OCI-LY3 (cell line): ENCODE results near the gene CLEC16A.

ENCODE experiments used
- H2AFZ ChIP-seq: fragments of 200-600, 300-600 bp; shearing (Covaris generic); 2 replicates; pipeline ENCODE4 v1.6.0; 2014; ENCODE audit warnings: antibody characterized with exemption, low read depth, low read length
- H3K27ac ChIP-seq: fragments of 200-600, 300-600 bp; sonication (generic); 2 replicates; pipeline ENCODE4 v1.5.1; 2014; ENCODE audit warnings: mild to moderate bottlenecking, low read length, moderate library complexity, mixed read lengths
- H3K27me3 ChIP-seq: fragments of 200-600, 300-600 bp; sonication (generic); 2 replicates; pipeline ENCODE4 v1.6.1; 2014; ENCODE audit warnings: low read depth, low read length, mixed read lengths
- H3K36me3 ChIP-seq: fragments of 200-600, 300-600 bp; sonication (generic); replicated peaks from 2 replicates; pipeline ENCODE3; 2014; ENCODE audit warnings: low read depth, low read length, mixed read lengths
- H3K4me1 ChIP-seq: fragments of 300-600, 200-600 bp; sonication (generic); 2 replicates; pipeline ENCODE4 v1.6.1; 2014; ENCODE audit warnings: low read length, mixed read lengths
- H3K4me2 ChIP-seq: fragments of 200-600, 300-600 bp; sonication (generic); 2 replicates; pipeline ENCODE4 v1.6.1; 2014; ENCODE audit warnings: low read length, mixed read lengths
- H3K4me3 ChIP-seq: fragments of 300-600, 200-600 bp; sonication (generic); 2 replicates; pipeline ENCODE4 v1.5.1; 2014; ENCODE audit warnings: antibody characterized with exemption, mild to moderate bottlenecking, low read length, moderate library complexity
- H3K79me2 ChIP-seq: fragments of 300-600, 200-600 bp; shearing (Covaris generic); 2 replicates; pipeline ENCODE4 v1.6.1; 2014; ENCODE audit warnings: mild to moderate bottlenecking, low read length, mixed read lengths
- H3K9ac ChIP-seq: fragments of 300-600, 200-600 bp; shearing (Covaris generic); 2 replicates; pipeline ENCODE4 v1.6.0; 2014; ENCODE audit warnings: mild to moderate bottlenecking, low read length, moderate library complexity
- H3K9me3 ChIP-seq: fragments of 200-600, 300-600 bp; shearing (Covaris generic); 2 replicates; pipeline ENCODE4 v1.6.1; 2014; ENCODE audit warnings: low read length, mixed read lengths; ENCODE audit not compliant: insufficient read depth
- H4K20me1 ChIP-seq: fragments of 200-600, 300-600 bp; sonication (generic); 2 replicates; pipeline ENCODE4 v1.6.1; 2016; ENCODE audit warnings: low read length, mixed read lengths; ENCODE audit not compliant: insufficient read depth
- CTCF ChIP-seq: fragments of 200-600, 300-600 bp; sonication (generic); IDR thresholded peaks from 2 replicates; pipeline ENCODE4 v1.5.1; 2014; ENCODE audit warnings: antibody characterized with exemption, low read length, low read depth
- EZH2phosphoT487 ChIP-seq: fragments of 200-600 bp; shearing (Covaris generic); IDR thresholded peaks from 2 replicates; pipeline ENCODE4 v1.6.1; 2018; ENCODE audit warnings: antibody characterized with exemption, mixed run types, low read depth

CLEC16A gene

GRCh38 chr16:11175106-11175786 is 230.9 kb downstream of the CLEC16A start:
- peak overlapping the region; percentile 69 for H3K9ac ChIP-seq
- H4K20me1 ChIP-seq, result no peaks in the 10 kb centered on the region
- peaks cover 65% of the 10 kb centered on the region for H3K4me1 ChIP-seq
- H3K27ac ChIP-seq, result peak overlapping the region; percentile 97
- H3K79me2 ChIP-seq, result no peaks in the 10 kb centered on the region
- TF ChIP-seq EZH2phosphoT487 (no peak), CTCF (no peak)
- H3K4me3 ChIP-seq, result peak overlapping the region; percentile 21
- H3K27me3 ChIP-seq, result no peaks in the 10 kb centered on the region
- no peaks in the 10 kb centered on the region for H3K9me3 ChIP-seq
- H3K4me2 ChIP-seq, result peak overlapping the region; percentile 54
- H2AFZ ChIP-seq, result no peak overlapping the region
- H3K36me3 ChIP-seq, result peaks cover 18% of the 10 kb centered on the region

- Histone ChIP-seq H3K4me2 (peak overlapping the region; percentile 54), H3K27ac (peak overlapping the region; percentile 97), H3K36me3 (peaks cover 18% of the 10 kb centered on the region), H3K4me1 (peaks cover 71% of the 10 kb centered on the region), H3K9ac (peak overlapping the region; percentile 69), H3K4me3 (peak overlapping the region; percentile 21; the same call in 1 of the 2 replicates), H3K9me3 (no peaks in the 10 kb centered on the region), H4K20me1 (no peaks in the 10 kb centered on the region), H2AFZ (no peak overlapping the region), H3K27me3 (no peaks in the 10 kb centered on the region), H3K79me2 (no peaks in the 10 kb centered on the region)
- TF ChIP-seq CTCF, result no peak
- no peak for TF ChIP-seq EZH2phosphoT487
Observed at GRCh38 chr16:11175787-11176341, 231.5 kb downstream of the CLEC16A start.

- TF ChIP-seq EZH2phosphoT487, result no peak
- no peak for TF ChIP-seq CTCF
- H3K27ac ChIP-seq, result peak overlapping the region; percentile 38
Observed at GRCh38 chr16:11177578-11178160, 233.3 kb downstream of the CLEC16A start.

GRCh38 chr16:11178424-11178823 is 234.1 kb downstream of the CLEC16A start:
- H3K4me3 ChIP-seq, result no peak overlapping the region
- no peaks in the 10 kb centered on the region for H3K79me2 ChIP-seq
- no peaks in the 10 kb centered on the region for H4K20me1 ChIP-seq
- TF ChIP-seq CTCF, result no peak
- no peak for TF ChIP-seq EZH2phosphoT487
- no peaks in the 10 kb centered on the region for H3K27me3 ChIP-seq
- H3K9ac ChIP-seq, result no peak overlapping the region
- no peak overlapping the region for H2AFZ ChIP-seq
- H3K9me3 ChIP-seq, result no peaks in the 10 kb centered on the region
- H3K27ac ChIP-seq, result no peak overlapping the region
- peaks cover 17% of the 10 kb centered on the region for H3K36me3 ChIP-seq
- H3K4me2 ChIP-seq, result 0 out of 2 replicates have a peak overlapping the region, but pooled peaks have one; percentile 78
- H3K4me1 ChIP-seq, result peaks cover 97% of the 10 kb centered on the region

More at GRCh38 chr16:11177578-11178160, 233.3 kb downstream of the CLEC16A start:
- Histone ChIP-seq H2AFZ (no peak overlapping the region), H3K4me1 (peaks cover 89% of the 10 kb centered on the region), H3K4me2 (0 out of 2 replicates have a peak overlapping the region, but pooled peaks have one; percentile 1), H3K36me3 (peaks cover 17% of the 10 kb centered on the region), H3K4me3 (no peak overlapping the region), H3K9ac (peak overlapping the region; percentile 9; the same call in 1 of the 2 replicates), H3K27me3 (no peaks in the 10 kb centered on the region), H4K20me1 (no peaks in the 10 kb centered on the region), H3K9me3 (no peaks in the 10 kb centered on the region), H3K79me2 (no peaks in the 10 kb centered on the region)
